GM08714 (cell line): Measurements from ENCODE around the gene SNX14.
"Not testable (repeated sequence)": the region's sequence is repeated elsewhere in the genome, so short reads cannot be mapped to it uniquely, and the experiment has no call there.

Experiments
- H3K4me3 ChIP-seq: fragments of 200-500 bp; sonication (Bioruptor generic); 2 replicates; pipeline ENCODE4 v1.5.1; 2014; ENCODE audit warnings: mild to moderate bottlenecking, low read length, inconsistent platforms
- ZNF274 ChIP-seq: IDR thresholded peaks from 2 replicates; pipeline ENCODE4 v1.6.1; 2012; ENCODE audit warnings: mild to moderate bottlenecking, low read depth, low read length

Gene SNX14, protein sequence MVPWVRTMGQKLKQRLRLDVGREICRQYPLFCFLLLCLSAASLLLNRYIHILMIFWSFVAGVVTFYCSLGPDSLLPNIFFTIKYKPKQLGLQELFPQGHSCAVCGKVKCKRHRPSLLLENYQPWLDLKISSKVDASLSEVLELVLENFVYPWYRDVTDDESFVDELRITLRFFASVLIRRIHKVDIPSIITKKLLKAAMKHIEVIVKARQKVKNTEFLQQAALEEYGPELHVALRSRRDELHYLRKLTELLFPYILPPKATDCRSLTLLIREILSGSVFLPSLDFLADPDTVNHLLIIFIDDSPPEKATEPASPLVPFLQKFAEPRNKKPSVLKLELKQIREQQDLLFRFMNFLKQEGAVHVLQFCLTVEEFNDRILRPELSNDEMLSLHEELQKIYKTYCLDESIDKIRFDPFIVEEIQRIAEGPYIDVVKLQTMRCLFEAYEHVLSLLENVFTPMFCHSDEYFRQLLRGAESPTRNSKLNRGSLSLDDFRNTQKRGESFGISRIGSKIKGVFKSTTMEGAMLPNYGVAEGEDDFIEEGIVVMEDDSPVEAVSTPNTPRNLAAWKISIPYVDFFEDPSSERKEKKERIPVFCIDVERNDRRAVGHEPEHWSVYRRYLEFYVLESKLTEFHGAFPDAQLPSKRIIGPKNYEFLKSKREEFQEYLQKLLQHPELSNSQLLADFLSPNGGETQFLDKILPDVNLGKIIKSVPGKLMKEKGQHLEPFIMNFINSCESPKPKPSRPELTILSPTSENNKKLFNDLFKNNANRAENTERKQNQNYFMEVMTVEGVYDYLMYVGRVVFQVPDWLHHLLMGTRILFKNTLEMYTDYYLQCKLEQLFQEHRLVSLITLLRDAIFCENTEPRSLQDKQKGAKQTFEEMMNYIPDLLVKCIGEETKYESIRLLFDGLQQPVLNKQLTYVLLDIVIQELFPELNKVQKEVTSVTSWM

DNA sequence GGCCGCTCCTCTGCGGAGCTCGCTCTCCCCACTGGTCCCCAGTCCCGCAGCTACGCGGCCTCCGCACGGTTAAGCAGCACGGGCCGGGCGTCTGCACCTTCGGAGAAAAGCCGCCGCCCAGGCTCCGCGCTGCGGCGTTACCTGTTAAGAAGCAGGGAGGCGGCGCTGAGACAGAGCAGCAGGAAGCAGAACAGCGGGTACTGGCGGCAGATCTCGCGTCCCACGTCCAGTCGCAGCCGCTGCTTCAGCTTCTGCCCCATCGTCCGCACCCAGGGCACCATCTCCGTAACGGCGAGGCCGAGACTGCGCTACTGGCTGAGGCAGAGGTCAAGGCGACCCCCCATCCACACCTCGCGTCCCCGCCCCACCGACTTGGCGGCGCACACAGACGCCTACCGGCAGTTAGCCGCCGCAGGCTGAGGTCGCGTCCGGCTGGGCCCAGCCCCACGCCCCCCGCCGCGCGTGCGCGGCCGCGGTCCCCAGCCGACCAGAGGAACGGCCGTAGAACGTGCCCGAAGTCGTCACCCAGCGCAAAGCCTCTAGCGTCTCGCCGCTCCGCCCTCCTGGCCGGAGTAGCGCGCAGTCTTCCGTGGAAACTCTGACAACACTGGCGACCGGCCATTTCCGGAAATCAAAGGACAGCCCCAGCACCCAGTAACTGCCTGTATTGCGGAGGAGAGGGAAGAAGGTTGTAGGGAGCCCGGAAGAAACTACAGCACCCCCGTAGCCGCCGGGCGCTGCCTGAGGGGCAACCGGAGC is at the start of gene SNX14:
TSS of gene SNX14 (minus strand) at position 421 of the 759 bp plus-strand sequence. CDS start at position 281, 140 bp downstream.
- H3K4me3 ChIP-seq = peak within 1 kb of the TSS; percentile 86
- TF ChIP-seq ZNF274 = no peak

DNA sequence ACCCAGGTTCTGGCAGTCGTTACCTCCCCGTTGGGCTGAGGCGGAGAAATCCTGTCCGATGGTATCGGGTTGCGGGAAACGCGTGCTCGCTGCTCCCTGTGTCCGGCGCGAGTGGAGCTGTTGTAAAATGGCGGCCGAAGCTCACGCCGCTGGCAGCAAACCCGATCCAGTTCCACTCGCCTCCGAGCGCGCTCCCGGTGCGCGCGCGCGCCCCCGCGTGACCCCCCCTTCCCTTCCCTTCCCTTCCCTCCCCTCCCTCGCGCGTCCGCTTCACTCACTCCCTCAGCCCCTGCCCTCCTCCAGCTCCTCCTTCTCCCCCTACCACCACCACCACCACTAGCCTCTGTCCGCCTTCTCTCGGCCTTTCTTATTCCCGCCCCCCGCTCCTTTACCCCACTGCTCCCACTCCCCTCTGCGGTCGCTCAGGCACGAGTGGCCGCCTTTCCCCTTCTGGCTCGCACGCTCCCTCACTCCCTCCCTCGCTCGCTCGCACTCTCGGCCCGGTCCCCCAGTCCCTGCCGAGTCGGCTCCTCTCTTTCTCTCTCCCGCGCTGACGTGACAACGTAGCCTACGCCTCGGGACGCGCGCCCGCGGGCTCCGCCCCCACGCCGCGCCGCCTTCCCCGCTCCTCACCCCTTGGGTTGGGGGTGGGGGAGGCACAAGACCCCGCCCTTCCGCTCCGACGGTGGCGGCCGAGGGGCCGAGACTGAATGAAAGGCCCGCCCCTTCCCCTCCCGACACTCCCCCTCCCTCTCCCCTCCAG is 49.3 kb upstream of the SNX14 start, which contains the start of gene SYNCRIP:
TSS of gene SYNCRIP (minus strand) at position 113 of the 763 bp plus-strand sequence. CDS start 1,447 bp downstream, outside the sequence.
- no peak for TF ChIP-seq ZNF274
- peak within 1 kb of the TSS; percentile 100 for H3K4me3 ChIP-seq

DNA sequence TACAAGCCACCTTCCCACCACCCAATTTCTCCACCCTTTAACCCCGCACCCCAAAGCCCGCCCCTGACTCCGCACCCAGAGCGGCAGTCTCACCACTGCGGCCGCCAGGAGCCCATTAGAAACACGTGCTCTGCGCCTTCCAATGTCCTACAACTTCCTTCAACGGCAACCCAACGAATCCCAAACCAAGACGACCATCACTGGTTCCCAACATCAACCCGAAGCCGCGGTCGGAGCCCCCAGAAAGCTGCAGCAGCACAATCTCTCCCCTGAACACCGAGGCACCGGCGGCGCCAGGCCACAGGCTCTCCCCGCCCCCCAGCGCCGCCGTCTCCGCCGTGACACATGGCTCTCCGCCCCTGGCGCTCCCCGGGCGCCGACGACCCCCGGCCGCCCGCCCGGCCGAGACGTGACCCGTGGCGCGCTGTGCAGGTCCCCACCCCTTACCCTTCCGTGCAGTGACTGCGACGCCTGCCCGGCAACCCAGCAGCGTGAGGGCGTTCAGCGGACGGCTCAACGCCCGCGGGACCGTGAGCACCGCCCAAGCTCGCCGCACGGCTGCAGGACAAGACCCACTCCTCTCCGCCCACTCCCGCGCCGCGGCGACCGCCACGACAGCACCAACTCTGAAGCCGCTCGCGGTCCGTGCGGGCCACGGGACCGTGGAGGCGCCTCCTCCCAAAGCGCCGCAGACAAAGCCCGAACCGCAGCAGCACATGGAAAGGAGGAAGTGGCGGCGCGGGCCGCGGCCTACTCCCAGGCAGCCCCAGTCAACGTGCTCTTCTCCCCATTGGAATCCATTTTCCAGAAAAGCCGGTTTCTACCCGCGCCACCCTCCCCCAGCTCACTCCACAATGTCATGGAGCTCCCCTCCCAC is 48.5 kb upstream of the SNX14 start:
- TF ChIP-seq ZNF274 = no peak
- H3K4me3 ChIP-seq = peak overlapping the region; percentile 100

DNA sequence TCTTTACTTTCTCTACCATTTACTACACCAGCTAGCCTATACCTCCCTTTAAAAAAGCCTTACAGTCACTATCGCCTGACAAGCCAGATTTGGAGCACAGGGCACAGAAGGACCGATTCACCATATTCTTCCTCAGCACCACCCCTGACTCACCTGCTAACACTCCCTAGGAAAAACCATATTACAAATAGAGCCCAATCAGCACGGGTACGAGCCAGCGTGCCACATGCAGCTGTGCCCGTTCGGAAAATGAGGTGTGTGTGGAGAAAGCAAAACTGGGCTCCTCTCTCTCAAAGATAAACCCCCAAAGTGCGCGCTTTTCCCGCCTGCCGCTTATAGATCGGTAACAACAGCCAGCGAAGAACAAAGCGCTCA is 47.9 kb upstream of the SNX14 start:
- no peak for TF ChIP-seq ZNF274

DNA sequence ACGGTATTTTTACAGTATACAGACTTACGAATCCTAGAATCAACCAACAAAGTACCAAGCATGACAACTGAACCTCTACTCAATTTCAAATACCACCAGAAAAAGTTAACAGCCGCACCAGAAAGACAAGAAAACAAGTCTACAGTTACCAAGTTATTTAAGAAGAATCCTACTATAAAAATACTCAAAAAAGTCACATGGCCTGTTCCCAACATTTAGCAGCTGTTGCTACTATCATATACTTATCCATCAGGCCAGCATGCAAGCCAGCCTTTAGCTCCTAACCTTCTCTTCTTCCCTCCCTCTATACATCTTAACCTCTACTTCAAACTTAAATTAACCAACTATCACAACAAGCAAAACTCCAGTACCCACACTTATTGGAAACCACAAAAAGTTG is 47.2 kb upstream of the SNX14 start:
- peak overlapping the region; percentile 100; the same call in 1 of the 2 replicates for H3K4me3 ChIP-seq

More for the DNA sequence above, 47.9 kb upstream of the SNX14 start:
- H3K4me3 ChIP-seq = peak overlapping the region; percentile 100

DNA sequence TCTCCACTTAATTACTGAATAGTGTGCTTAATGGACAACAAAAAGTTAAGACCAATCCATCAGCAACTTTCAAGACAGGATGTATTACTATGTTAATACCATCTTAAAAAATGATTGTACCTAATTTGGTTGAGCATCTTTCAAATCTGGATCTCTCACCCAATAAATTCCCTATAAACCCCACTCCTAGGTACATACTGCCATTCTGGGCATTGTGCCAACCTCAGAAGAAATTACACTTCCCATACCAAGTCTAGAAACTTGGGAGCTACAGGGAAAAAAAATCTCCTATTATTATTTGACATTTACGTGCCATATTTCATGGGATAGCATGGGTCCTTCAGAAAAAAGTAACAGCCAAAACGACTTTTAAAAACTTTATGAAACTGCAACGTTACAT is 43.9 kb upstream of the SNX14 start:
- no peak overlapping the region for H3K4me3 ChIP-seq
- no peak for TF ChIP-seq ZNF274

More for the DNA sequence above, 47.2 kb upstream of the SNX14 start:
- TF ChIP-seq ZNF274 = no peak

DNA sequence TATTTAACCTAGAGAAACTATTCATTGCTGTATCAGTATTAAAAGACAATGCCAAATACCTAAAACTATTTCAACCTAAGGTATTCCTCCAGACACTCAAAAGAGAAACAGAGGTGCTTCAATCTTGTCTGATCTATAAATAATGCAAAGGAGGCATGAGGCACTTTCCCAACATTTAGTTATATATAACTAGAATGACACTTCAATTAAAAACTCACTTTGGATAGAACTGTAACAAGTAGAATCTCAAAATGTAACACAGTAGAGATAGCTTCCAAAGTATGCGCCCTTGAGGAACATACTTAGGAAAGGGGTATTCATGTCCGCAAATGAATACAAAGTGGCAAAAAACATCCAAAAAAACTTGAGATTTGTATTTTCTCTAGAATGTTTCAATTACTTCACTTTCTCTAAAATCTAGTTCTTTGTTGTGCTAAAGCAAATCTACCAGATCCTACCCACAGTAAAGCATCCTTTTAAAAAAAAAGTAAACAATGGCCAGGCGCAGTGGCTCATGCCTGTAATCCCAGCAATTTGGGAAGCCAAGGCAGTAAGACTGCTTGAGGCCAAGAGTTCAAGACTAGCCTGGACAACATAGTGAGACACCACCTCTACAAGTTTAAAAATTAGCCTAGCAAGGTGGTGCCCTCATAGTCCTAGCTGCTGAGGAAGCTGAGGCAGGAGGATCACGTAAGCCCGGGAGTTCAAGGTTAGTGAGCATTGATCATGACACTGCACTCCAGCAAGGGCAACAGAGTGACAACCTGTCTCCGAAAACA is 38.7 kb upstream of the SNX14 start:
- no peak for TF ChIP-seq ZNF274

DNA sequence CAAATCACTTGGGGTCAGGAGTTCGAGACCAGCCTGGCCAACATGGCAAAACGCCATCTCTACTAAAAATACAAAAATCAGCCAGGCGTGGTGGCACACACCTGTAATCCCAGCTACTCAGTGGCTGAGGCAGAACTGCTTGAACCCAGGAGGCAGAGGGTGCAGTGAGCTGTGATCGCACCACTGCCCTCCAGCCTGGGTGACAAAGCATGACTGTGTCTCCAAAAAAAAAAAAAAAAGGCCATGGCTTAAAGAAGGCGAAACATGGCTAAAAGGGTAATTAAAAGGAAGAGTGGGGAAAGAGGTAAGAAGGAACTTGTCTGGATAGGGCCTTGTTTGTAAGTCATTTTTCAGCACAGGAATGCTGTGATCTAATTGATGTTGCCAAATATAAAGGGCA is 37.5 kb upstream of the SNX14 start:
- not testable (repeated sequence) for H3K4me3 ChIP-seq

More for the DNA sequence above, 38.7 kb upstream of the SNX14 start:
- H3K4me3 ChIP-seq = no peak overlapping the region

DNA sequence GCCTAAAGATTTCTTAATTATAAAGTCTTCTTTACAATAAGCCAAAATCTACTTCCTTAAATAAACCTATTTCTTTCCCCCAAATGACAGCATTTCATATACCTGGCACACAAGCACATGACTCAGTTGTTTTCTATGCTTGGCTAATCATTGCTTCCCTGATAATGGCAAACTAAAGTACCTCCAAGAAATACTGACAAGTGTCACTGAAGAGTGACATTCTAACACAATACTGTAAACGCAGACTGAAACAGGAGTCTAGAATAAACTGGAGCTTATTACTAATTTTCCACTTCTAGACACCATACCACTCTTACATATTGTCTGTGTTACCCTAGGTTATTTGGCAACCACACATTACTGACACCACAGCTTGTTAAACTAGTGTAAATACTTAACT is 34.7 kb upstream of the SNX14 start:
- TF ChIP-seq ZNF274 = no peak

DNA sequence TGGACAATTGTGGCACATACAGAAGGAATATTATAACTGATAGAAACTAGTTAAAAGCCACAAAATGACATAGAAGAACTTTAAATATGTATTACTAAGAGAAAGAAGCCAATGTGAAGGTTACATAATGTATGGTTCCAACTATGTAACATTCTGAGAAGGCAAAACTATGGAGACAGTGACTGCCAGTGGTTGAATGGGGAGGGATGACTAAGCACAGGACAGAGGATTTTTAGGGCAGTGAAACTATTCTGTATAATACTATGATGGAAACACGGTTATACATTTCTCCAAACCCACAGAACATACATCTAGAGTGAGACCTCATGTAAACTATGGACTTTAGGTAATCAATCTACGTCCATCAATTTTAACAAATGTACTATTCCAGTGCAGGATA is 26.6 kb upstream of the SNX14 start:
- no peak overlapping the region for H3K4me3 ChIP-seq
- TF ChIP-seq ZNF274 = no peak

More for the DNA sequence above, 34.7 kb upstream of the SNX14 start:
- H3K4me3 ChIP-seq = no peak overlapping the region

DNA sequence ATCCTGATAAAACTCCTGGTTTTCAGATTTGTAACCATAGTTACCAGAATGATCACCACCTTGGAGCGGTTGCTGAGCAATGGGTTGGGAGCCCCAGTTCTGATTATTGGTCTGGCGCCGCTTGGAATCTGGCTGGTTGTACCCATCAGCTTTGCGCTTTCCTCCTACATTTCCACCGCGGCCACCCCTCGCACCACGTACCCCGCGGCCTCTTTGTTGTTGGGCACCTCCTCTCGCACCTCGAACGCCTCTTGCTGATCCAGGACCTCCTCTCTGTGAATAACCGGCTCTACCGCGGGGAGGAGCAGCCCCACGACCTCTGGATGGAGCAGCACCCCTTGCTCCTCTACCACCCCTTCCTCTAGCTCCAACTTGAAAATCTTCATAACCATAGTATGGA is 21.1 kb upstream of the SNX14 start:
- no peak for TF ChIP-seq ZNF274
- no peak overlapping the region for H3K4me3 ChIP-seq
